ENCODE results near the gene ZNF326.
"Not testable (repeated sequence)": the region's sequence is repeated elsewhere in the genome, so short reads cannot be mapped to it uniquely, and the experiment has no call there.

The ZNF326 gene

GRCh38 chr1:90048043-90048442, 53.1 kb downstream of the ZNF326 start:
- H3K27me3 ChIP-seq (ENCODE audit: control insufficient read depth in 3 of 3, insufficient read depth in 3 of 3, low read depth in 1 of 3, low read length in 3 of 3): no peaks in the 10 kb centered on the region
- no peak overlapping the region for H3K4me2 ChIP-seq (ENCODE audit: insufficient read depth, low read length, poor library complexity, severe bottlenecking)
- H2BK15ac ChIP-seq (ENCODE audit: low read length): no peak overlapping the region
- H2AFZ ChIP-seq (ENCODE audit: low read length): no peak overlapping the region
- no peak overlapping the region for H3K4me3 ChIP-seq (ENCODE audit: low read length in 2 of 2)
- no peak overlapping the region for H2AK5ac ChIP-seq (ENCODE audit: low read depth, low read length)
- H2BK5ac ChIP-seq (ENCODE audit: low read length): no peak overlapping the region
- DNase-seq (ENCODE audit: low spot score): no peak
- no peak overlapping the region for H4K8ac ChIP-seq (ENCODE audit: low read depth, low read length)
- no CpG with 5 or more reads among the region's 5 CpGs for WGBS, 2 donors (ENCODE audit: extremely low coverage in 2 of 2, insufficient read length in 2 of 2, insufficient replicate concordance in 1 of 2)
- H3K27ac ChIP-seq (replicated peaks; ENCODE audit: low read length): no peak overlapping the region
- H3K4me1 ChIP-seq (ENCODE audit: control insufficient read depth in 2 of 2, insufficient read depth in 1 of 2, low read depth in 1 of 2, low read length in 2 of 2): no peaks in the 10 kb centered on the region
- no peak overlapping the region for H3K4ac ChIP-seq (ENCODE audit: low read length)
- H3K14ac ChIP-seq (ENCODE audit: low read length): no peak overlapping the region
- H2BK120ac ChIP-seq (ENCODE audit: low read depth, low read length): no peak overlapping the region
- no peak overlapping the region for H4K91ac ChIP-seq (ENCODE audit: low read depth, low read length, poor library complexity)
- no peak overlapping the region for H3K23ac ChIP-seq (ENCODE audit: low read depth, low read length, poor library complexity)
- H3K79me1 ChIP-seq (ENCODE audit: low read depth, low read length): no peaks in the 10 kb centered on the region
- H3K18ac ChIP-seq (ENCODE audit: low read length): no peak overlapping the region
- H3K9me3 ChIP-seq (replicated peaks in 1 of 2; ENCODE audit: control insufficient read depth in 2 of 2, insufficient read depth in 1 of 2, low read depth in 1 of 2, low read length in 2 of 2): no peaks in the 10 kb centered on the region
- H2BK12ac ChIP-seq (ENCODE audit: low read length): no peak overlapping the region
- H3K9ac ChIP-seq (ENCODE audit: low read depth, low read length, poor library complexity): no peak overlapping the region
- no peaks in the 10 kb centered on the region for H3K36me3 ChIP-seq (replicated peaks in 1 of 2; ENCODE audit: control insufficient read depth in 2 of 2, insufficient read depth in 2 of 2, low read length in 2 of 2)

GRCh38 chr1:90062700-90063643, 68.1 kb downstream of the ZNF326 start:
- H4K8ac ChIP-seq (ENCODE audit: low read depth, low read length); H3K18ac ChIP-seq (ENCODE audit: low read length); H2BK15ac ChIP-seq (ENCODE audit: low read length); H4K91ac ChIP-seq (ENCODE audit: low read depth, low read length, poor library complexity); H3K9me3 ChIP-seq (replicated peaks in 1 of 2; ENCODE audit: control insufficient read depth in 2 of 2, insufficient read depth in 1 of 2, low read depth in 1 of 2, low read length in 2 of 2); H3K4me1 ChIP-seq (ENCODE audit: control insufficient read depth in 2 of 2, insufficient read depth in 1 of 2, low read depth in 1 of 2, low read length in 2 of 2); DNase-seq (ENCODE audit: low spot score); H3K4me3 ChIP-seq (ENCODE audit: low read length in 2 of 2); H3K27me3 ChIP-seq (ENCODE audit: control insufficient read depth in 3 of 3, insufficient read depth in 3 of 3, low read depth in 1 of 3, low read length in 3 of 3); H3K79me1 ChIP-seq (ENCODE audit: low read depth, low read length); H3K4ac ChIP-seq (ENCODE audit: low read length); H3K23ac ChIP-seq (ENCODE audit: low read depth, low read length, poor library complexity); H3K36me3 ChIP-seq (replicated peaks in 1 of 2; ENCODE audit: control insufficient read depth in 2 of 2, insufficient read depth in 2 of 2, low read length in 2 of 2); H2BK5ac ChIP-seq (ENCODE audit: low read length); H2BK12ac ChIP-seq (ENCODE audit: low read length); H3K14ac ChIP-seq (ENCODE audit: low read length); H2AK5ac ChIP-seq (ENCODE audit: low read depth, low read length); H3K9ac ChIP-seq (ENCODE audit: low read depth, low read length, poor library complexity); H3K4me2 ChIP-seq (ENCODE audit: insufficient read depth, low read length, poor library complexity, severe bottlenecking); H2BK120ac ChIP-seq (ENCODE audit: low read depth, low read length); H3K27ac ChIP-seq (replicated peaks; ENCODE audit: low read length): not testable (repeated sequence)
- H2AFZ ChIP-seq (ENCODE audit: low read length): peak overlapping the region; percentile 71
- whole genome bisulfite sequencing, 2 donors (ENCODE audit: extremely low coverage in 2 of 2, insufficient read length in 2 of 2, insufficient replicate concordance in 1 of 2): no CpG with 5 or more reads among the region's 31 CpGs

GRCh38 chr1:90064109-90064508, 69.2 kb downstream of the ZNF326 start:
- not testable (repeated sequence) for H2BK12ac ChIP-seq (ENCODE audit: low read length); H2BK15ac ChIP-seq (ENCODE audit: low read length); H3K27ac ChIP-seq (replicated peaks; ENCODE audit: low read length); H3K23ac ChIP-seq (ENCODE audit: low read depth, low read length, poor library complexity); H2AK5ac ChIP-seq (ENCODE audit: low read depth, low read length); H2AFZ ChIP-seq (ENCODE audit: low read length); H3K79me1 ChIP-seq (ENCODE audit: low read depth, low read length); DNase-seq (ENCODE audit: low spot score); H3K4me3 ChIP-seq (ENCODE audit: low read length in 2 of 2); H3K14ac ChIP-seq (ENCODE audit: low read length); H3K36me3 ChIP-seq (replicated peaks in 1 of 2; ENCODE audit: control insufficient read depth in 2 of 2, insufficient read depth in 2 of 2, low read length in 2 of 2); H3K4me1 ChIP-seq (ENCODE audit: control insufficient read depth in 2 of 2, insufficient read depth in 1 of 2, low read depth in 1 of 2, low read length in 2 of 2); H2BK120ac ChIP-seq (ENCODE audit: low read depth, low read length); H3K27me3 ChIP-seq (ENCODE audit: control insufficient read depth in 3 of 3, insufficient read depth in 3 of 3, low read depth in 1 of 3, low read length in 3 of 3); H4K8ac ChIP-seq (ENCODE audit: low read depth, low read length); H3K18ac ChIP-seq (ENCODE audit: low read length); H3K4me2 ChIP-seq (ENCODE audit: insufficient read depth, low read length, poor library complexity, severe bottlenecking); H4K91ac ChIP-seq (ENCODE audit: low read depth, low read length, poor library complexity); H3K9ac ChIP-seq (ENCODE audit: low read depth, low read length, poor library complexity); H3K4ac ChIP-seq (ENCODE audit: low read length); H3K9me3 ChIP-seq (replicated peaks in 1 of 2; ENCODE audit: control insufficient read depth in 2 of 2, insufficient read depth in 1 of 2, low read depth in 1 of 2, low read length in 2 of 2); H2BK5ac ChIP-seq (ENCODE audit: low read length)
- WGBS, 2 donors (ENCODE audit: extremely low coverage in 2 of 2, insufficient read length in 2 of 2, insufficient replicate concordance in 1 of 2): no CpG with 5 or more reads among the region's 6 CpGs

- Histone ChIP-seq H3K27ac (replicated peaks; ENCODE audit: low read length) (no peak overlapping the region), H3K27me3 (ENCODE audit: control insufficient read depth in 3 of 3, insufficient read depth in 3 of 3, low read depth in 1 of 3, low read length in 3 of 3) (peaks cover 0 to 3% (median 0%) of the 10 kb centered on the region in 3 experiments), H2AK5ac (ENCODE audit: low read depth, low read length) (no peak overlapping the region), H2BK12ac (ENCODE audit: low read length) (no peak overlapping the region), H3K4me1 (ENCODE audit: control insufficient read depth in 2 of 2, insufficient read depth in 1 of 2, low read depth in 1 of 2, low read length in 2 of 2) (no peaks in the 10 kb centered on the region), H3K4me2 (ENCODE audit: insufficient read depth, low read length, poor library complexity, severe bottlenecking) (no peak overlapping the region), H3K18ac (ENCODE audit: low read length) (no peak overlapping the region), H3K14ac (ENCODE audit: low read length) (no peak overlapping the region), H4K8ac (ENCODE audit: low read depth, low read length) (no peak overlapping the region), H3K36me3 (replicated peaks in 1 of 2; ENCODE audit: control insufficient read depth in 2 of 2, insufficient read depth in 2 of 2, low read length in 2 of 2) (no peaks in the 10 kb centered on the region), H3K9ac (ENCODE audit: low read depth, low read length, poor library complexity) (no peak overlapping the region), H3K23ac (ENCODE audit: low read depth, low read length, poor library complexity) (no peak overlapping the region), H3K9me3 (replicated peaks in 1 of 2; ENCODE audit: control insufficient read depth in 2 of 2, insufficient read depth in 1 of 2, low read depth in 1 of 2, low read length in 2 of 2) (no peaks in the 10 kb centered on the region), H3K79me1 (ENCODE audit: low read depth, low read length) (no peaks in the 10 kb centered on the region), H2BK120ac (ENCODE audit: low read depth, low read length) (no peak overlapping the region), H4K91ac (ENCODE audit: low read depth, low read length, poor library complexity) (no peak overlapping the region), H2BK15ac (ENCODE audit: low read length) (no peak overlapping the region), H2BK5ac (ENCODE audit: low read length) (no peak overlapping the region), H3K4ac (ENCODE audit: low read length) (no peak overlapping the region), H3K4me3 (ENCODE audit: low read length in 2 of 2) (no peak overlapping the region), H2AFZ (ENCODE audit: low read length) (no peak overlapping the region)
- DNase-seq (ENCODE audit: low spot score): no peak
- no CpG with 5 or more reads among the region's 3 CpGs for WGBS, 2 donors (ENCODE audit: extremely low coverage in 2 of 2, insufficient read length in 2 of 2, insufficient replicate concordance in 1 of 2)
Measured at GRCh38 chr1:90067194-90067931, 72.5 kb downstream of the ZNF326 start.

Data from neuronal stem cell (in vitro differentiated cells).